ENCODE measurements around the gene HUNK. TPM values are rescaled to one million over a fixed set of nuclear protein-coding genes. Genes with fewer than 3 reads are reported as not detected.
A peak's percentile ranks its signal among the peaks of the same experiment; 100 is the strongest.

Gene HUNK
- total RNA-seq, 4 donors from 2014 or later: 0.12 to 1.5 (median 0.91) TPM

GRCh38 chr21:31902438-31902837, 29.6 kb downstream of the HUNK start:
- DNase-seq (ENCODE audit: low spot score) (no peak), ATAC-seq (ENCODE audit: low FRiP score) (no peak)
- no peak for TF ChIP-seq CTCF (IDR thresholded peaks at IDR 0.05)

GRCh38 chr21:31903896-31904295, 31.1 kb downstream of the HUNK start:
- no peak for TF ChIP-seq CTCF (IDR thresholded peaks at IDR 0.05)
- DNase-seq (ENCODE audit: low spot score): no peak
- ATAC-seq (ENCODE audit: low FRiP score): no peak

- ATAC-seq (ENCODE audit: low FRiP score) (no peak), DNase-seq (ENCODE audit: low spot score) (no peak)
- TF ChIP-seq CTCF (IDR thresholded peaks at IDR 0.05): no peak
Observed at GRCh38 chr21:31905503-31906451, 33.0 kb downstream of the HUNK start.

- ATAC-seq (ENCODE audit: low FRiP score) (peak; percentile 46), DNase-seq (ENCODE audit: low spot score) (no peak)
- no peak for TF ChIP-seq CTCF (IDR thresholded peaks at IDR 0.05)
Observed at GRCh38 chr21:31908106-31909031, 35.5 kb downstream of the HUNK start.

GRCh38 chr21:31909153-31910073, 36.6 kb downstream of the HUNK start:
- no peak for DNase-seq (ENCODE audit: low spot score)
- peak; percentile 33 for ATAC-seq (ENCODE audit: low FRiP score)
- no peak for TF ChIP-seq CTCF (IDR thresholded peaks at IDR 0.05)

- no peak for TF ChIP-seq CTCF (IDR thresholded peaks at IDR 0.05)
- no peak for DNase-seq (ENCODE audit: low spot score)
- no peak for ATAC-seq (ENCODE audit: low FRiP score)
Observed at GRCh38 chr21:31910074-31910470, 37.3 kb downstream of the HUNK start.
